ENCODE measurements around the gene DENND6B. TPM values are rescaled to one million over a fixed set of nuclear protein-coding genes. Genes with fewer than 3 reads are reported as not detected.
A peak's percentile ranks its signal among the peaks of the same experiment; 100 is the strongest.

Gene DENND6B
- total and polyA plus RNA-seq, 5 experiments from 2014 or later: 0.53 to 9.1 (median 1.1) TPM

DNA sequence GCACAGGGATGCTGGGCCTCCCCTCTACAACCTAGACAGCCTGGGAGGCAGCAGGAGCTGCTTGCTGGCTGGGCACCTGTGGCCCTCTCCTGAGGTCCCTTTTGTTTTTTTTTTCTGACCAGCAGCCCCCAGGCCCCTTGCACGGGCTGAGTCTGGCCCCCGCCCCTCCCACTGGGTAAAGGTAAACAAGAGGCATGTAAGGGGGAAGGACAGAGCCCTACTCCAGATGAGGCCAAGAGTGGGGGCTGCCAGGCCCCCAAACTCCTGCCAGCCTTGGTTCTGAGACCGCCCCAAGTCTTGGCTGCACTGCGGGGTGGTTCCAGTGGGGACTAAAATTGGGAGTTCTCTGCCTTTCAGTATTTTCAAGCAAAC, 28.6 kb downstream of the DENND6B start:
- DNase-seq: no peak
- H3K27ac Mint-ChIP-seq: no peak overlapping the region

DNA sequence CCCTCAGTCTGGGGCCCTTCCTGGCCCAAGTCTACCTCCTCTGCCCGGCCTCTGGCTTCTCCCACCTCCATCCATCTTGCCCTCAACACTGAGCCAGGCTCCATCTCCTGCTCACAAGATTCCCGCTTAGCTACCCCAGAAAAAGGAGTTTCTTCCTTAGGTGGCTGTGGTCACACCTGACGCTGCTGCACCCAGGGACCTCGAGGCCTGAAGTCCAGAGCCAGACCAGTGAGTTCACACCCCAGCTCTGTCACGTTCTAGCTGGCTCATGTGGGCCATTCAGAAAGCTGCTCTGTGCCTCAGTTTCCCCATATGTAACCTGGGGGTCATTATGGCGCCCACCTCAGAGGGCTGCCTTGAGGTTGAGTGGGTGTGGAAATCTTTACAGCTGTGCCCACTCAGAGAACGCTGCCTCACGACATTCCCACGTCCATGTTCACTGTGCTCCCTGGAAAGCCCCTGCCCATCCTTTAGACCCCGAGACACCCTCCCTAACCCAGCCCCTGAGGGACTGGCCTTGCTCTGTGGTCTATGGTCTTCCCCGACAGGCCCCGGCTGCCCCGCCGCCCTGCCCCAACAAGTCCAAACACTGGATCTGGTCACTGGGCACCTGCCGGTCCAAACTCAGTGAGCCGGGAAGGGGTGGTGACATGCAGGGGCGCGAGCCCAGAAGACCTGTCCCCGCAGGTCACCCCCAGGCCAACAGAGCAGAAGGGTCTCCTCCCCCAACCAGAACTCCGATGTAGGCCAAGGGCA, 29.1 kb downstream of the DENND6B start:
- peaks cover 0 to 28% (median 0%) of the 10 kb centered on the region in 5 donors for H3K27me3 Mint-ChIP-seq
- DNase-seq (no peak), ATAC-seq (no peak)
- no peak overlapping the region for H3K4me3 Mint-ChIP-seq
- H3K36me3 Mint-ChIP-seq: peaks cover 0 to under 1% (median 0%) of the 10 kb centered on the region in 3 donors
- peaks cover 4 to 17% (median 10%) of the 10 kb centered on the region in 4 donors for H3K4me1 Mint-ChIP-seq
- no peaks in the 10 kb centered on the region for H3K9me3 Mint-ChIP-seq
- H3K27ac Mint-ChIP-seq: peak overlapping the region in 3 of 10 donors; percentile 29 to 43 (median 41)
- POLR2A ChIA-PET: interaction anchor here (1.6 kb wide), 1 partner anchor 9 kb away, joined by 8 read pairs; the partner anchor contains the start of gene PLXNB2

More for the DNA sequence above, 28.6 kb downstream of the DENND6B start:
- no peak overlapping the region for H3K4me3 Mint-ChIP-seq
- H3K36me3 Mint-ChIP-seq: no peaks in the 10 kb centered on the region
- ATAC-seq: no peak
- POLR2A ChIA-PET: no interaction called here
- peaks cover 0 to 28% (median 0%) of the 10 kb centered on the region in 5 donors for H3K27me3 Mint-ChIP-seq
- H3K4me1 Mint-ChIP-seq: peaks cover 0 to 18% (median 9%) of the 10 kb centered on the region in 4 donors
- H3K9me3 Mint-ChIP-seq: no peaks in the 10 kb centered on the region

DNA sequence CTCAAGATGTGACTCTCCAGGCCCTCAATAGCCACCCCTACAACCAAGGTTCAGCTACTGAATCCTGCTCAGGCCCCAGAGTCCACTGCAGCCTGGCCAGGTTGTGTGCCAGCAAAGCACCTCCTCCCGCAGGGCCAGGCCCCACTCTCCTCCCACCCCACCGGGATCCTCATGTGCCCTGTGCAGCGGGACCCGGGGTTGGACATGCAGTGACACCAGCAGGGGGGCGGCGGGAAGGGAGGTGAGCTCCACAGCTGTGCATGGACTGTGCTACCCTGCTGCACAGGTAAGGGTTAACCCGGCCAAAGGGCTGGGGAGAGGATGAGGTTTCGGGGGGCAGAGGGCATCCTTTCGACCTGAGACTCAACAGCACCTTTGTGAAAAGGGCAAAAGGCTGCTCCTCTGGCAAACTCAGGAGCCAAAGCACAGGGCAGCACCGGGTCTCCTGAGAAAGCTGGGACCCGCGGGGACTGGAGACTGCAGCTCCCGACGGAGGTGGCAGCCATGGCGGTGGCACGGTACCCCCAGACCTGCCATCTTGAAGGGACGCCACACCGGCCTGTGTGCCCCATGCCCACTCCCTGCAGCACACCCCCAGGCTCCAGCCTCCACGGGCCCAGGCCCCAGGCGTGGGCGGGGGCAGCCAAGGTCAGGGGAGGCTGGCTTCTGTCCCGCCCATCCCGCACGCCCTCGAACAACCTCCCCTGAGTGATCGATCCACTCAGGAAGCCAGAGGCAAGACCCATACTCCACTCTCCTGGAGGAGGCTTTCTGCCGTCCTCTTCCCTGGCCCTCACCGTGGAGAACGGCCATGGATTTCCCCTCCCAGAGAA, 29.9 kb downstream of the DENND6B start:
- Mint-ChIP-seq H3K9me3 (no peaks in the 10 kb centered on the region), H3K27me3 (peaks cover 0 to 33% (median 0%) of the 10 kb centered on the region in 5 donors), H3K27ac (peak overlapping the region in 1 of 10 donors; percentile 56), H3K4me3 (no peak overlapping the region), H3K4me1 (peaks cover 8 to 25% (median 17%) of the 10 kb centered on the region in 4 donors), H3K36me3 (peaks cover 0 to 2% (median 0%) of the 10 kb centered on the region in 3 donors)
- DNase-seq (no peak), ATAC-seq (no peak)
- POLR2A ChIA-PET: interaction anchor here (1.6 kb wide), 1 partner anchor 10 kb away, joined by 8 read pairs; the partner anchor contains the start of gene PLXNB2

DNA sequence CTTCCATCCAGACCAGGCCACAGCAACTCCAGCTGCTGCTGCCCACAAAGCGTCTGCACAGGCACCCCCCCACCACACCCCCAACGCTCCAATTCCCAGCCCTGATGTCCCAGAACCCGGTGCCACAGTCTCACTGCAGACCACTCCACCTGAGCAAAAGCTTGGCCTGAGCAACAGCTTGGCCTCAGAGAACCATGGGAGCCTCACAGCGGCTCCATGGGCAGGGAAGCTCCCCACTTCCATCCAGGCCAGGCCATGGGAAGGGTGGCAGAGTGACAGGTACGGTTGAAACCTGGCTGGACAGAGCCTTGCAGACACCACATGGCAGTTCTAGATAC, 32.5 kb downstream of the DENND6B start:
- Mint-ChIP-seq H3K9me3 (no peaks in the 10 kb centered on the region), H3K27ac (peak overlapping the region in 5 of 10 donors; percentile 6 to 66 (median 37)), H3K4me1 (peaks cover 11 to 29% (median 20%) of the 10 kb centered on the region in 4 donors), H3K36me3 (peaks cover 0 to 2% (median 0%) of the 10 kb centered on the region in 3 donors), H3K4me3 (peak overlapping the region in 9 of 10 donors; percentile 39 to 82 (median 50)), H3K27me3 (peaks cover 0 to 35% (median 0%) of the 10 kb centered on the region in 5 donors)
- POLR2A ChIA-PET: interaction anchor here (0.6 to 3.9 kb wide), 5 partner anchors 9 to 81 kb away, joined by 3 to 19 read pairs (median 4); partner anchors contain the start of gene PLXNB2
- no peak for ATAC-seq
- DNase-seq: no peak

DNA sequence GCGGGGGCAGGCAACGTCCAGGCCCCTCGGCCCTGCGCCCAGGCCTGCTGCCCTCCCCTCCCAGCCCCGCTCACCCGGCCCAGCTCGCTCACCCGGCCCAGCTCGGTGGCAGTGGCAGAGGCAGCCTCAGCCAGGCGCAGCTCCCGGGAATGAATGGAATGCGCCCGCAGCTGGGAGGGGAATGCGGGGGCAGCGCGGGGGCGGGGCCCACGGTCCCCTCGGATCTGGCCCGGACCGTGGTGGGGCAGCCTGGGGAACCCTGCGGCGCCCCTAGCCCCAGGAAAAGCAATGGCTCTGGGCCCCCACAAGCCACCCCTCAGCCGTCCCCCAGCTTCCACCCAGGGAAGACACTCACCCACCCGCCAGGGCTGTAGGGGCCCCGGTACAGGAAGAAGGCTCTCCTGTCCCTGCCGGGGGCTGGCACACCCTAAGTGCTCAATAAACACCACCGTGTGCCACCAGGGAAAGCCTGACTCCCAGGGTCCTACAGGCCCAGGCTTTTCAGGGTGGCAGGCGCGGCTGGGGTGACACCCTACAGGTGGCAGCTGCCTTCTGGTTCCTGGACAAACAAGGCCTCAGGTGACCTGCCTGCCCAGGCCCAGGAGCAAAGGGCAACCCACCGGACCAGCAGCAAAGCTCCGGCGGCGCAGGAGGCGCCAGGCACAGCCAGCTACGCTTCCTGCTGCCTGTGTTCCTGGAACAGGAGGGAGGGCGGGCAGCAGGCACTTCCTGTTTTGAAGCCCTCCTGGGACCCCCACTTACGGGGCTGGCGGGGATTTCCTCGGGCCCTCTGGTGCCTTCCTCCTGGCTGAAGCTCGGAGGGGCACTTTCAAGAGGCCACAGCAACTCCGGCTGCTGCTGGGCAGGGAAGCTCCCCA, 33.1 kb downstream of the DENND6B start:
- Mint-ChIP-seq H3K27me3 (peaks cover 0 to 31% (median 0%) of the 10 kb centered on the region in 5 donors), H3K36me3 (peaks cover 0 to 2% (median 0%) of the 10 kb centered on the region in 3 donors), H3K4me1 (peaks cover 11 to 23% (median 19%) of the 10 kb centered on the region in 4 donors), H3K27ac (peak overlapping the region in 6 of 10 donors; percentile 6 to 66 (median 33)), H3K9me3 (no peaks in the 10 kb centered on the region), H3K4me3 (peak overlapping the region; percentile 25 to 82 (median 60))
- POLR2A ChIA-PET: interaction anchor here (1.0 to 3.9 kb wide), 8 partner anchors 10 to 49 kb away, joined by 3 to 19 read pairs (median 4); partner anchors contain the start of gene PLXNB2
- ATAC-seq (peak; percentile 60 to 63), DNase-seq (peak in 5 of 10 donors; percentile 17 to 37 (median 33))

DNA sequence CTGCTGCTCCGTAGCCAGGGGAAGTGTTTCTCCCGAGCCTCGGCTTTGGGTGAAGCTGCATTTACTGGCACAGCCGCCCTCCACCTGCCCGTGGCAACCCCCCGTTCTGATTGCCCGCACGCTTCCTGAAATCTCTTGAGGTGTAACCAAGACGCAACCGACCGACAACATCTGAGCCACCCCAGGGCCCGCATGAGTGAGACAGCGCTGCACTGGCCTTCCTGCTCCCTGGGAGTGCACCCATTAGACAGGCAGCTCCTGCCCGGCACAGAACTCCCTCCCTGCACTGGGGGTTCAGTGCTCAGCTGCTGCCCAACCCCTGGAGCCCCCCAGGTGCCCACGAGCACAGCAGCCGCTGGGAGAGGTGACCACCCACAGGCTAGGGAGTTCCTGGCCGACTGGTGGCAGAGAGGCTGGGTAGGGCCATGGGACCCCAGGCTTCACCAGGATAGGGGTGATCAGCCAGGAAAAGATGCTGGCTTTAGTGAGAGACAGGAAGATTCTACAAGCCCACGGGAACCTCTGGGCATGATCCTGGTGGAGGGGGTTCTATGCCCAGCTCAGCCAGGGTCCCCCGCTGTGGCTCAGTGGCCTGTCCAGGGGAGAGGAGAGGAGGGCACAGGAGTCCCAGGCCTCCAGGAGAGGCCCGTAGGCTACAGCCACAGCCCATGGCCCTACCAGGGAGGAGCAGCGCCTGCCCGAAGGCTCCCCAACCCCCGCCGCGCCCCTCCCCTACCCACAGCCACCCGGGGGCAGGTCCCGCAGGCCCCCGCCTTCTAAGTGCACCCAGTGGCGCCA, 34.0 kb downstream of the DENND6B start:
- ATAC-seq: peak; percentile 61 to 73
- Mint-ChIP-seq H3K4me1 (peaks cover 11 to 23% (median 18%) of the 10 kb centered on the region in 4 donors), H3K36me3 (peaks cover 0 to 8% (median 0%) of the 10 kb centered on the region in 3 donors), H3K27ac (peak overlapping the region in 9 of 10 donors; percentile 13 to 95 (median 73)), H3K27me3 (peaks cover 0 to 24% (median 0%) of the 10 kb centered on the region in 5 donors), H3K9me3 (no peaks in the 10 kb centered on the region), H3K4me3 (peak overlapping the region; percentile 68 to 95 (median 84))
- peak in 4 of 10 donors; percentile 22 to 47 (median 42) for DNase-seq
- POLR2A ChIA-PET: interaction anchor here (0.5 to 3.9 kb wide), 9 partner anchors 11 to 465 kb away, joined by 3 to 19 read pairs (median 4); partner anchors contain the start of gene PLXNB2

DNA sequence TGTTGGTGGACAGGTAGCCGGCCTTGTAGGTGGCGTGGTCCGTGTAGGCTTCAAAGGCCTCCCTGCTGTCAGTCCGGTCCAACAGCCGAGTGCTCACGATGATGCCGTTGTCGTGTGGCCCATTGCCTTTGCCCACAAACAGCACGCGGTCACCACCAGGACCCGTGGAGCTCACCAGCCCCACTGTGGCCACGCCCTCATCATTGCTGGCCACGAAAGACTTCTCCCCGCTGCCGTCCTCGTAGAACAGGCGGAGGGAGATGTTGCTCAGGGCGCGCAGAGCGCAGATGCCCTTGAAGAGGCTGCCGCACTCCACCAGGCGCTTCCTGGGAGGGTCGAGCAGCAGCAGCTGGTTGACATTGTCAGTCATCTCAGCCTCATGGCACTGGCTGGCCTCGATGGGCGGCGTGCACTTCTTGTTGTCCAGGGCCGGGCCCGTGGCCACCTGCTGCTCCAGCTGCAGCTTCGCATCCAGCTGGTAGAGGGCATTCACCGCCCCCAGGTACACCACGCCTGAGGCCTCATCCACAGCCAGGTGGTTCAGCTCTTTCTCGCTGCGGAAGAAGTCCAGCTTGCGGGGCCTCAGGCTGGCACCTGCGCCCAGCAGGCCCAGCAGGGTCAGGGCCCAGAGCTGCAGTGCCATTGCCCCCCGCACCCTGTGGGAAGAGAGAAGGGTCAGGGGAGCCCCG, 36.7 kb downstream of the DENND6B start:
- no peak for DNase-seq
- Mint-ChIP-seq H3K27me3 (peaks cover 0 to 17% (median 0%) of the 10 kb centered on the region in 5 donors), H3K27ac (no peak overlapping the region), H3K9me3 (no peaks in the 10 kb centered on the region), H3K4me3 (no peak overlapping the region), H3K36me3 (peaks cover 0 to 8% (median 0%) of the 10 kb centered on the region in 3 donors), H3K4me1 (peaks cover 11 to 23% (median 17%) of the 10 kb centered on the region in 4 donors)
- no peak for ATAC-seq
- POLR2A ChIA-PET: no interaction called here

DNA sequence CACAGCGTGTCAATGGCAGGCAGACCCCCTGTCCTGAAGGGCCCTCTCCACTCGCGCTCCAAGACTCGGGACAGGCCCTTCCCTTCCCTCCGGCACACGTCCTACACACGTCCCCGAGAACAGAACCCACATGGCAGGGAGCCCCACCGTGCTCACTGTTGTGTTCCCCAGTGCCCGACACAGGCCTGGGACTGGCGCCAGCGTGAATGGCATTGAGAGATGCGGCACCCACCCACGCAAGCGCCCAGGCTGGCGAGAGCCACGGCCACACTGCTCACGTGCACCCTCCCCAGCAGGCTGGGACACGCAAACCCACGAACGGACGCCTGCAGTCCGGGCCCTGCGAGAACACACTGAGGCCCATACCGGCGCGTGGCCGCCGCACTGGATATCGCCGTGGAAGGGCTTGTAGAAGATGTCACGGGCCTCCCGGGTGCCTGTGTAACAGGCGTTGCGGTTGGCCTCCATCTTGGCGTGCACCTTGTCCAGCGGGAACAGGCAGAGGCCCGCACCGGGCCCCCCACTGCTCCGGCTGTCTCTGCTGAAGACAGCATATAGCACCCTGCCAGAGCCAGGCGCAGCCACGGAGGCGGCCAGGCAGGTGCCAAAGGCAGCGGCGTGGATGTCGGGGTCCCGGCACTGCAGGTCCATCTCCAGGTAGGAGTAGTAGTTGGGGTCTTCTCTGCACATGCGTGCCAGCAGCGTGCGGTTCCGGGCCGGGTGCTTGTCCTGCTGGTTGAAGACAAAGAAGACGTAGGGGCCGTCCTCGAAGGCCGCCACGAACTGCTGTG, 37.5 kb downstream of the DENND6B start:
- Mint-ChIP-seq H3K27ac (no peak overlapping the region), H3K9me3 (no peaks in the 10 kb centered on the region), H3K4me1 (peaks cover 11 to 21% (median 17%) of the 10 kb centered on the region in 4 donors), H3K36me3 (peaks cover 0 to 8% (median 0%) of the 10 kb centered on the region in 3 donors), H3K4me3 (no peak overlapping the region), H3K27me3 (peaks cover 0 to 17% (median 0%) of the 10 kb centered on the region in 5 donors)
- POLR2A ChIA-PET: no interaction called here
- ATAC-seq (no peak), DNase-seq (no peak)

DNA sequence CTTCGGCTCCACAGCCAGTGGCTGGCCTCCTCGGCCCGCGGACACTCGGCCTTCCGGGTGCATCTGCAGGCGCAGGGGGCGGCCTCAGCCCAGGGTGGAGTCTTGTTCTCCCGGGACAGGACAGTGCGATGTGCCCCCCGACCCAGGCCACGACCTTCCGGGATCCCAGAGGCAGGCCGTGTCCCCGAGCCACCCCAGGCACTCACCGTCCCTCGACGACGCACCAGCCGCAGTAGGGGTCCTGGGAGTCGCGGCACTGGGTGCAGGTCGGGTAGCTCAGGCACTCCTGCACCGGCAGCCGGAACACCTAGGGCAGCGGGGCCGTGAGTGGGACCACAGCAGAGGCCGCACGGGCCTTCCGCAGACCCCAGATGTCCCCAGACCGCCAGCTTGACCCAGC, 39.1 kb downstream of the DENND6B start:
- peaks cover 0 to 14% (median 0%) of the 10 kb centered on the region in 5 donors for H3K27me3 Mint-ChIP-seq
- ATAC-seq: no peak
- H3K4me1 Mint-ChIP-seq: peaks cover 7 to 13% (median 13%) of the 10 kb centered on the region in 4 donors
- no peak overlapping the region for H3K4me3 Mint-ChIP-seq
- POLR2A ChIA-PET: no interaction called here
- H3K9me3 Mint-ChIP-seq: no peaks in the 10 kb centered on the region
- no peak overlapping the region for H3K27ac Mint-ChIP-seq
- H3K36me3 Mint-ChIP-seq: peaks cover 0 to 11% (median 0%) of the 10 kb centered on the region in 3 donors
- no peak for DNase-seq

DNA sequence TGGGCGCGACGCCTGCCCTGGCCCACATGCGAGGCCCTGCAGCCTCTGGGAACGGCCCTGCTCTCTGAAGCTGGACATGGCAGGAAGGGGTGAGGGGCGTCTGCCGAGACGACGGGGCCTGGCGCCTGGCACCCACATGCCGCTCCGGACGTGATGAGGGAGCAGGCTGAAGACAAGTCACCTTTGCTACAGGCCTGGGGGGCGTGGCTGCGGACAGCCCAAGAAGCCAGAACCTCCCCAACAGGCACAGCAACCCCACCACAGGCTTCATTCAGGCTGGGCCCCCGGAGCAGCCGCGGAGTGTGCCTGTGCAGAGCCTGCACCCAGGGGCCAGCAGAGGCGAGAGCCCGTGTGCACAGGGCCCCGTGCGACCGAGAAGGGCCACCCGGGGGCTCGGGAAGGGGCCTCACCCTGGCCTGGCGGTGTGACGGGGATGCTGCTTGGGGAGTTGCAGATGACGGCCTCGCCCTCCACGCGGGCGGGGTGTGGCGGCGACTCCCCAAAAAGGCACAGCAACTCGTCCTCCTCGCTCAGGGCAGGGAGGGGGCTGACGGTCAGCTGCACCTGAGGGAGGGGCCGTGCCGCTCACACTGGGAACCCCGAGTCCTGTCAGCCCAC, 40.0 kb downstream of the DENND6B start:
- Mint-ChIP-seq H3K4me1 (peaks cover 2 to 4% (median 4%) of the 10 kb centered on the region in 4 donors), H3K36me3 (peaks cover 0 to 9% (median 0%) of the 10 kb centered on the region in 3 donors), H3K9me3 (no peaks in the 10 kb centered on the region), H3K27ac (no peak overlapping the region), H3K27me3 (peaks cover 0 to 8% (median 0%) of the 10 kb centered on the region in 5 donors), H3K4me3 (no peak overlapping the region)
- ATAC-seq (no peak), DNase-seq (no peak)
- POLR2A ChIA-PET: no interaction called here
